ENCODE data around the gene MTUS2. TPM values are rescaled to one million over a fixed set of nuclear protein-coding genes. Genes with fewer than 3 reads are reported as not detected.
"Not testable (repeated sequence)": the region's sequence is repeated elsewhere in the genome, so short reads cannot be mapped to it uniquely, and the experiment has no call there.

MTUS2 gene
- total RNA-seq, 1 experiment from 2014 or later, result not detected

DNA sequence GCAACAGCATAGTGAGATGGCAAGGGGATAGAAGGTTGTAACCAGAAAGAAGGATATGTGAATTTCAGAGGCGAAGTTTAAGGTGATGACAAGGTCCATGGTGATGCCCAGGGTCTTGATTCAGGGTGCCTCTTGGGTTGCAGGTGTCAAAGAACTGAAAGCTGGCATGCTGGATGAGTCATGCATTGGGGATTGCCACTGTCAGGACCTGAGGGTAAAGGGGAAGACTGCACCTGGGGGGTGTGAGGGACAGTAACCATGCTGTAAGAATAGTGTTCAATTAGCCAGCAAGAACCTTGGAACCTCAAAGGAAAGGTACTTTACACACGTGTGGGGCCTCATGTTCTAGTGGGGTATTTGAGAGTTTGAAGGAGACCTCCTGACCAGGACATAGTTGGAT, 495.7 kb downstream of the MTUS2 start:
- DNase-seq (ENCODE audit: low read depth), result no peak

DNA sequence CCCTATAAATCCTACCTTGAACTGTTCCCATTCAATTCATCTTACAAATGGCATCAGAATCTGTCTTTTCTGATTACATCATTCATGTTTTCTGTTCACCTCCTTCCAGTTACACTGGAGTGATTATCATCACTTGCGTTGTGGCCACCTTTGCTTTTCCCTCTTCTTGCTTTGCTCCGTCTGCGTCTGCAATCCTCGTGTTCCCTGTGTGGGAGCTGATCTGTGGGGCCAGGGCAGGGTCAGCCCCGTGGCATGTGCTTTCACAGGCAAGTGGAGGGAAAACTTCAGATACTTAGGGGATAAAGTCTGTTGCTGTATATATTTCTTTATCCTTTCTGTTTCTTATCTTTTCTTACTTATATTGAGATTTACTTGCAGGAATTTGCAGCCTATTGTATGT, 497.7 kb downstream of the MTUS2 start:
- no peak for DNase-seq (ENCODE audit: low read depth)

DNA sequence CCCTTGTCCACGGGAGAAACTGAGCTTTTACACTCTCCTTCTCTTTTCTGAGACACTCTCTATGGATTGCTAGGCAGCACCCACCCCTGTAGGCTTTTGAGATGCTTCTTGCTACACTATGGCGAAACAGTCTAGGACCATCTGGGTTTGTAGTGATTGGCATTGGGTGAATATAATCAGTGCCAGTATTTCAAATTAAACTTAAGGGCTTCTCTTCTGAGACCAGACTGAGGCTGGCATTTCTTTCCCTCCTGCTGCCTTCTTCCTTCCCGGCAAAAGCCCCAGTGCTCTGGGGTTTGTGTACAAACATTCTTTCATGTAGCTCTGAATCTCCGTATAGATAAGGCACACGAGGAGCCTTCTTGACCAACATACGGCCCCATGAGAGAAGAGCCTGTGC, 498.6 kb downstream of the MTUS2 start:
- DNase-seq (ENCODE audit: low read depth), result no peak

DNA sequence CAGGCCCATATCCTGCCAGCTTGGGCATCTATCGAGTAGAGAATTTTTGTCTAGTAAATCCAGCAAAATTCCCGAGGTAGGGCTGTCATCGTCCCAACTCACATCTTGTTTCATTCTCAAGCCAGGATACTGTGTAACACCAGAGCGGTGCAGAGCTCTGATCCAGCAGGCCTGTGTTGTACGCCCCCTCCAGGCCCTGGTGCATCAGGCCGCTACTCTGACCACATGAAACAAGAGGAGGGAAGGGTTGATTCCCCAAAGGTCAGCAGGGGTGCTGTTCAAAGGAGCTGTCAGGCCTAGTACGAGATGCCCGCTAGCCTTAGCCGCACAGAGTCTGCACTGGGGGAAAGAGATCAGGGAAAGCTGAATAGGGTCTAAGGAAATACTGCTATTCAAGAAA, 499.3 kb downstream of the MTUS2 start:
- peak; percentile 2 for DNase-seq (ENCODE audit: low read depth)

DNA sequence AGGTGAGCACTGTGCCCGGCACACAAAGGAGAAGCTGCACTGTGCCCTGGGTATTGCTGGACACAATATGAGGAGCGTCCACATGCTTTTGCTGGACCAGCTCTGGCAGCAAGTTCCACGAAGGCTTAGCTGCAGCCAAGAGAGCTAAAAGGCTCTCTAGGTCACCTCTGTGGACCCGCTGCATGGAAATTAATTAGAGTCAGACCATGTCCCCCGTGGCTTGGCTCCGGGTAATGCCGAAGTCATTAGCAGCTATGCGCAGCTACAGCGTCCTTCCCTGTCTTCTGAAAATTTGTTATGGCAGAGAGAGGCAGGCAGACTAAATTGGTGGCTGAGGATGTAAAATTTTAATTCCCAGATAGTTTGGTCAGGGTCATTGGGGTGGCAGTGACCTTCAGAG, 503.8 kb downstream of the MTUS2 start:
- no peak for DNase-seq (ENCODE audit: low read depth)

DNA sequence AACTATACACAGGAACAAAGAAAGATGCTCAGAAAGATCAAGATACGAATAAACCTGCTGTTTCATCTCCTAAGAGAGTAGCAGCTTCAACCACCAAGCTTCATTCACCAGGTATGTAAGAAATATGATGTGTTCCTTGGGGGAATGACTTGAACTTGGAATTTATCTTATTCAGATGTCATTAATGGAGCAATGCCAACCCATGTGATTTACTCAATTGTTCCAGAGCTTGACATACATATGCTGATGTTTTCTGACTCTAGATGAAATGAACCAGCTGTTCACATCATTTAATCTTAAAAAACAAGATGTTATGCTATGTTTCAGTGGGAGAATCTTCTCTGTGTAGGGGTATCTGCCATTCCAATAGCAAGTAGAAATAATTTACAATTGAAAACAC, 504.5 kb downstream of the MTUS2 start:
- no peak for DNase-seq (ENCODE audit: low read depth)

DNA sequence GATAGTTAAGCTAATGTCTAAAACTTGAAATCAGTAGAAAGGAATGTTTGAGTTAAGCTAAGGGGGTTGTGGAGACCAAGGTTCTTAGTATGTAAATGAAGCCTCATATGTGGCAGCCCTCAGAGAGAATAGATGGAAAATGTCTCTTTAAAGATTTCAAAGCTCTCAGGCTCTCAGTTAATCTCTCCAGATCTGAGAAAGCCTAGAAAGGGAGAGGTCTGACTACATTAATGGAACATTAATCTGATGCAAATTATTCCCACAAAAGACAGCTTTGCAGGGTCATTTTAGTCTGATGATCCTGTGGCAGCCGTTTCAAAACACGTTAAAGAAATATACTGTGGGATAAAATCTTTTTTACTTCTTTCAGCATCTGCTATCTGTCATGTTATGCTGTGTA, 508.4 kb downstream of the MTUS2 start:
- DNase-seq (ENCODE audit: low read depth), result no peak

DNA sequence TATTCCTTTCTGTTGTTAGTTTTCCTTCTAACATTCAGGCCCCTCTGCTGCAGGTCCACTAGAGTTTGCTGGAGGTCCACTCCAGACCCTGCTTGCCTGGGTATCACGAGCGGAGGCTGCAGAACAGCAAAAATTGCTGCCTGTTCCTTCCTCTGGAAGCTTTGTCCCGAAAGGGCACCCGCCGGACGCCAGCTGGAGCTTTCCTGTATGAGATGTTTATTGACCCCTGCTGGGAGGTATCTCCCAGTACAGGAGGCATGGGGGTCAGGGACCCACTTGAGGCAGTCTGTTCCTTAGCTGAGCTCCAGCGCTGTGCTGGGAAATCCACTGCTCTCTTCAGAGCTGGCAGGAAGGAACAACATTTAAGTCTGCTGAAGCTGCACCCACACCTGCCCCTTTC, 516.2 kb downstream of the MTUS2 start:
- DNase-seq (ENCODE audit: low read depth), result no peak

DNA sequence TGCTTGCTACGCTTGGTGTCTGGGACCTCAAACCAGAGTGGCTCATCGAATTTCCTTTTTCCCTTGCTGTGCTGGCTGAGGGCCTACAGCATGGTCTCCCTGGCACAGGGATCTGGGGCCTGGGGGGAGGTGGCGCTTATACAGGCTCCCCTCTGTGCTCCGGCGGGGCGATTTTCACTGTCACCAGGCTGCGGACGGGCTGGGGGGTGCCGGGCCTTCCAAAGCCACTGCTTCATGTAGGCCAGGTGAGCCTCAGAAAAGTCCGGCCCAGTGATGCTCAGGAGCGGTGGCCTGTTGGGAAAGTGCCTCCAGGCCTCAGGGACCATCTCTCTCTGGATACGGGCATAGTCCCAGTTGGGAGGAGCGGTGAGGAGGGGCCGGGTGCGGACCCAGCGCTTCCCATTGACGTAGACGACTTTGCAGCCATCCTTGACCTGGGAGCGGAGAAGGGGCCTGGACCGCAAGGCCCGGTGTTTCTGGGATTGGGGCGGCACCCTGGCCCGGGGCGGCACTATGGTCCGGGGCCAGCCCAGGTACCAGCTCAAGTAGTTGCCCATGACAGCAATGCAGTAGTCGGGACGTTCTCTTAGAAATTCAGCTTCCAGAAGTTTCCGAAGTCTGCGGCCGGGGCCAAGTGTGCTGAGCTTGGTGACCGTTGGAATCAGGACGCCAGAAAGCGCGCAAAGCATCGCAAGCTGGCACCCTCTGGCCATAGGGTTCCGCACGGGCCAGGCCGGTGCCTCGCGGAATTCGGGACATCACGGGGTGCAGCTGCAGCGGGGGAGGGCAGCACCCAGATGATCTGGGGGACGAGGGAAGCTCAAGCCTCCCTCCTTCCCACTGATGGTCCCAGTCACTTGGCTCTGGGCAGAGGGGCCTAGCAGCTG, 519.5 kb downstream of the MTUS2 start:
- DNase-seq (ENCODE audit: low read depth), result no peak

DNA sequence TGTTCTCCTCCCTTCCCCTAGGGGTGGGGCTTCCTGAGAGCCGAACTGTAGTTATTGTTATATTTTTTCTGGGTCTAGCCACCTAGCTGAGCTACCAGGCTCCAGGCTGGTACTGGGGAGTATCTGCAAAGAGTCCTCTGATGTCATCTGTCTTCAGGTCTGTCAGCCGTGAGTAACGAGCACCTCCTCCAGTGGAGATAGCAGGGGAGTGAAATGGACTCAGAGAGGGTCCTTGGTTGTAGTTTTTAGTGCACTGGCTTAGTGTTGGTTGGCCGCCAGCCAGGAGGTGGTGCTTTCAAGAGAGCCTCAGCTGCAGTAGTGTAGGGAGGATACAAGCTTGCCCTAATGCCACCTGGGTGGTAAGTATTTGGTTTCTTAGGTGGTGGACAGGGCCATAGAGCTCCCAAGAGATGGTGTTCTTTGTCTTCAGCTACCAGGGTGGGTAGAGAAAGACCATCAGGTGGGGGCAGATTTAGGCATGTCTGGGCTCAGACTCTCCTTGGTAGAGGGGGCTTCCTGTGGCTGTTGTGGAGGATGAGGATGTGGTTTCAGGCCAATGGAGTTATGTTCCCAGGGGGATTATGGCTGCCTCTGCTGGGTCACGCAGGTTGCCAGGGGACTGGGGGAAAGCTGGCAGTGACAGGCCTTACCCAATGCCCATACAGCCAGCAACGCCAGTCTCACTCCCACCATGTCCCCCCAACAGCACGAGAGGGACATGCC, 525.9 kb downstream of the MTUS2 start:
- not testable (repeated sequence) for DNase-seq (ENCODE audit: low read depth)

DNA sequence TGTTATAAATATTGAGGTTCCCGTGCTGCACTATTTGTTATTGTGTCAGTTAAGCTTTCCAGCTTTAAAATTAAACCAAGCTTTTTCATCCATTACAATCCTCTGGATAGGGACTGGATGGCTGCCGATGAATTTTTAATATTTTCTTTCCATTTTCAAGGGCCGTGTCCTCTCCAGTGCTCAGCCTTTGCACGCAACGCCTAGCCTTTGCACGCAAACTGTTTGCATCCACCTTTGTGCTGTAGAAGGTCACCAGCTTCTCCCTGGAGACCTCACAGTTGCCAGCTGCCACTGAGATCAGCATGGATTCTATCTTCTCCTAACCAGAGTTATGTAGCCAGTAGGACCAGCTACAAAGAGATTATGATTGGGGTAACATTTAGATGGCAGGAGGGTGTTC, 534.9 kb downstream of the MTUS2 start:
- no peak for DNase-seq (ENCODE audit: low read depth)

DNA sequence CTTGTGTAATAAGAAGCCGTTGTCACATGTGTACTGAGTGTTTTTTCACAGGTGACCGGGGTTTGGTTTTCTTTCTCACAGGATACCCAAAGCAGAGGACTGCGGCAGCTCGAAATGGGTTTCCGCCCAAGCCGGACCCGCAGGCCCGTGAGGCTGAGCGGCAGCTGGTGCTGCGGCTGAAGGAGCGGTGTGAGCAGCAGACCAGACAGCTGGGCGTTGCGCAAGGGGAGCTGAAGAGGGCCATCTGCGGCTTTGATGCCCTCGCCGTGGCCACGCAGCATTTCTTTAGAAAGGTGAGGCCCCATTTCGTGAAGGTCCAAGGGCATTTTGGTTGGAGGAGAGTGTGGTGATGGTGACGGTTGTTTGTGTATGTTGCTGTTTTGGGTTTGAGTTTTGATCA, 539.0 kb downstream of the MTUS2 start:
- DNase-seq (ENCODE audit: low read depth), result peak; percentile 10

DNA sequence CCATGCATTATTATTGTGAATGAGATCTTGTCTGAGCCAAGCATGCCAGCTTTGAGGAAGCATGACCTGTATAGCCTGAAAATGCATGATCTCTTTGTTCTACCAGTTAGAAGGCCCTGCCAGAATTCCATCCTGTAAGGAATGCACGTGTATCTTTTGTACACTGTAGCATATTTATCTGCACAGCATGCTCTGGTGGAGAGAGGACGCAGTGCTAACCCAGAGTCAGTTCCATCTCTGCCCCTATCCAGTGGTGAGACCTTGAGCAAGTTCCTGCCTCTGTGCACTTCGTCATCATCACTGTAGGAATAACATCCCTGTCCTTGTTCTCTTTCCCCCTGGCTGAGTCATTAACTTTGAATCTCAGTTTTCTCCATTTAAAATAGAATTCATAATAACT, 541.6 kb downstream of the MTUS2 start:
- no peak for DNase-seq (ENCODE audit: low read depth)

DNA sequence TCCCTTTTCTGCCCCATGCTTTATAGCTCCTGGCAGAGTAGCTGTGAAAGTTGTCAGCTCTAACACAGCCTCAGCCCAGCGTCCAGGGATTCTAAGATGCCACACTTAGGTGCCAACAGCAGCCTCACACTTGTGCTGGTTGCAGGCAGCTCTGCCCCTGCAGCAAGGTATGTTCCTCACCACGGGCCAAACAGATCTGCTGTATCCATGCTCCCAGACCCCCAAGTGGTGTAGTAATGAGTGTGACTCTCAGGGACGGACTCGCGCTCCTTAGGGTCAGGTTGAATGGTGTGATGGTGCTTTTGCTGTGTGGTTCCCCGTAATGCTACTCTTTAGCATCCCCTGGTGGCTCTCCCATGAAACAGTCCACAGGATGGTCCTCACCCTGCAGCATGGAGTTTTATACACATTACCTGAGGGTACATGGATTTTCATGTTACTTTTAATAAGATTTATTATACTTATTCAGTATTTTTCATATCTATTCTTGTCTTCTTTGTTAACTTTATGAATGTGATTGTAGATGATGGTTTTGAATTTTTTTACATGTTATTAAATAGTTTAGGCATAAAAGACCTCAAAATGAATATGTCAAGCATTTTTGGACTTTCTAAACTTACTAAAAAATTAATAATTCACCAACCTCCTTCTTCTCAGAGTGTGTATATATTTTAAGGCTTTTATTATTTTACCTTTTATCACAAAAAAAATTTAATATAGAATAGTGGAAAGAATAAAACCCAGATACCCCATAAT, 542.9 kb downstream of the MTUS2 start:
- DNase-seq (ENCODE audit: low read depth), result peak; percentile 31

DNA sequence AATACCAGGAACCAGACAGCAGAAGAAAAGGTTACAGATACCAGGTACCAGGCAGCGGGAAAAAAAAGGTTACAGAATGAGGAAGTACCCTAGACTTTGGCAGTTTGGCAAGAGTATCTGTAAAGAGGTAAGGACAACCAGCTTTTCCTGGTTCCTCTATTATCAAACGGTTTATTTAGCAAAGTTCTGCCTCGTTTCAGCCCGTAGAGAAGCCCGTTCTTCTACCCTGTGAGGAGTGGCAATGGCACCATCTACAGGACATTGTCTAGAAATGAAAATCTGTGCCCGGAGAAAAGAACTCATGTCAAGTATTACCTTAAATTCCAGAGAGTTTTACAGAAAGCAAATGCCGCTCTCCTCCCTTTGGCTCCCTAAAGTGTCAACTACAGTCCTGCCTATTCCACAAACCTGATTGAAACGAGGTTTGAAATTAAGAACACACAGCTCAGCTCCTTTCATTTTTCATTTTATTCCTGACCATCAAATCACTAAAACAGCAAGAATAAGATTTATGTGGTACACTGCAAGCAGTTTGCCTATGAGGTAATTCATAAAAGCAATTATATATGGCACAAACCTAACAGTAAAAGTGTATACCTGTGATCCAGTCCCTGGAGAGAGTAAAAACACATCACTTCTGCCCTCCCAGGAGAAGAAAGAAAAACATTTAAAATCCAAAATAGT, 549.1 kb downstream of the MTUS2 start:
- DNase-seq (ENCODE audit: low read depth), result peak; percentile 37

DNA sequence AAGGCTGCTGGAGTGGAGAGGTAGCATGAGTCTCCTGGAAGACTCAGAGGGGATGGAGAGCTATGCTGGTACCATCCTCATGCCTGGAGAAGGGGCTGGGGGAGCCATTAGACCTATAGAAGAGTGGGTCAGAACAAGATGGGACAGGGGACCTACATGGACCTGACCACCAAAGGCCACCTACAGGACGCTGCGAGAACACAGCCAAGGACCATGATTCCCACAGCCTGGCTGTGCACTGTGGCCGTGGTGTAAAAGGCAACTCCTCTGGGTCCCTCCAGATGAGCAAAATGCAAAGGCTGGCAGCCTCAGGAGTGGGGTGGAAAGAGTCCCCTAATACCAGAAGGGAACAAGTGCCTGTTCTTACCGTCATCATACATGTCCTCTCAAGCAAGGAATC, 559.1 kb downstream of the MTUS2 start:
- no peak for DNase-seq (ENCODE audit: low read depth)

DNA sequence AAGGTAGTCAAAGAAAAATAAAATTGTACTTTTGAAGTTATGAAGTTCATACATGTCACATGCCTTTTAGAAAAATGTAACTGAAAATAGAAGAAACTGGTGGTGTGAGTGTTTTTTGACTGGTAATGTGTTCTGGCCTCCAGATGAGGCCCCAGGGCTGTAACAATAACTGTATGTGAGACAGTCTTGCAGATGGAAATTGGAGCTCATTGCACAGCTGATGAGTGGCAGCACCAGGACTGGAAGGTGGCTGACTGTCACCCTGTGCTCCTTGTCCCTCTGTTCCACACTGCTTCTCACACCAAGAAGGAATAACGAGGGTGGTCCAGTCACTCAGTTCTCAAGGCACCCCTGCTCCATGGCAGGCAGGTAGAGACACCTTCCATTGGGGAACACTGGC, 559.7 kb downstream of the MTUS2 start:
- DNase-seq (ENCODE audit: low read depth), result no peak

DNA sequence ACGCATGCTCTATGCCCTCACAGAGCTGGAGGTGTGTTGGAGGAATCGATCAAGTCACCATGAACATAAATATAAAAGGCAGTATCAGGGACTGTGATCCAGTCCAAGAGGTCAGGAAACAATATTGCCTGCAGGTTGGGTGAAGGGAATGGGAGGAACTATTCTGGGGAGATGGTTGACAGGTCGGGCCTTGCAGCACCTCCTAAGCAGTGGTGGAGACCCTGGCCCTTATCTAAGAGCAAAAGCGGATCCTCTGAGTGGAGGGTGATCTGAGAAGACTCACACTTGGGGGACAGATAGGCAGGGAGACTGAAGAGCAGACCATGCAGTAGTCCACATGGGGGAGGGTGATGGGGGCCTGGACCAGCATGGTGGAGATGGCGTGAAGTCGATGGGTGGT, 561.9 kb downstream of the MTUS2 start:
- no peak for DNase-seq (ENCODE audit: low read depth)

DNA sequence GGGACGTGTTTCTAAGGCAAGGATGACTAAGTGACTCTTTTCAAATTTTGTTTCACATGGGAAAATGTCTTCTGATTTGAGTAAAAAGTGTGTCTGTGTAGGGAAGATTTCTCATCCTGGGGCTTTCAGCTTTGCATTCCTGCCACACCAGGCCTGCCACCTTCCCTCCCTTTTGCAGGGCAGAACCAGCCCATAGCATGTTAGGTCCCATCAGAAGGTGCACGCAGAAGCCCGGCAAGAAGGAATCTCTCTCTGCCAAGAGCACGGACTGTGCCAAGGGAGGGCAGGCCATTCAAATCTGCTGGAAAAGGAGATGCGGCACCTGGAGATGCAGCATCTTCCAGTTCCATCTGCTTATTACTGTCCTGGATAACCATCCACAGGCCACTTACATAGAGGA, 563.3 kb downstream of the MTUS2 start:
- no peak for DNase-seq (ENCODE audit: low read depth)

DNA sequence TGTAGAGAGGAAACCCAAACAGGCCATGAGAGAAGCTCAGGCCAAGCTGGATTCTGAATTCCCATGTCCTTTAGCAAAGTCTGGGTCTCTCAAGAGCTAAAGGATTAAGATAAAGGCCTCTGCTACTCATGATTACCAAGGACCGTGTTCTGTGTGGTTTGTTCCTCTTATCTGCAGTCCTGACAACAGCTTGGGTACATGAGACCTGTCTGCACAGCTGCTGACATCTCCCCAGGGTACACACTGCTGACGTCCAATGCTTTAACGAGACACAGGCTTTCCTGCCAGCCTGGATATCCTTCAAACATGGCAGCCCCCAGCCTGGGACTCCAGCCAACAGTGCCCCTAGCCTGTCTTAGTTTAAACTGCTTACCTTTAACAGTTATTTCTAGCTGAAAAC, 564.3 kb downstream of the MTUS2 start:
- no peak for DNase-seq (ENCODE audit: low read depth)

DNA sequence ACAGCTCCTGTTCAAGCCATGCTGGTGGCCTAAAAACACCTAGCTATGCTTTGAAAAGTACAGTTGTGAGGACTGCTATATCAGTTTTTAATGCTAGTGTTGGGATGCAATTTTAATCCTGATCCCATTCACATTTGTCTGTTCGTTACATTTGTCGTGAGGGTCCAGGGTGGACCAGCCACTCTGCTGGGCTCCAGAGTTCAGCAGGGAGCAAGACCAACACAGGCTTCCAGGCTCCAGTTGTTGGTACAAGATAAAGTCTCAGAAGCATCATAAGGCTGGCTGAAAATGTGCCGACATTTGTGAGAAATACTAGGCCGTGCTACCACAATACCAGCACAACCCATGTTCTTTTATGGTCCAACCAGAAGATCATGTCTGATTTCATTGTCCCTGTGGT, 564.7 kb downstream of the MTUS2 start:
- no peak for DNase-seq (ENCODE audit: low read depth)

DNA sequence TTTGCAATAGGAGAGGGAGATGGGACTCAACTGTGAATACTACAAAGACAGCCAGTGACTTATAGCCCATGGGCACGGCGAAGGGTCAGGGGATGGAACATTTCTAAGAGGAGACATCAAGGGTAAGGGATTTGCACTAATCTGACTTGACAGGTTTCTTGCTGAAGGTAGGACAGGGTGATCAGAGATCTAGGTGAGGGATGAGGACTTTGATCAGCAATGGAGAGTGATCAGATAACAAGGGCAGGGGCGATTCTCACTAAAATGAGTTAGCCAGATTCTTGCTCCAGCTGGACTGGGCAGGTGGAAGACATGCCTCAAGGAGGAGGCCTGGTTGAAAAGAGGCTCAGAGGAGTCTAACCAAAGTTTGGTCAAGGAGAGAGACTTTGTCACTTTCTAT, 566.1 kb downstream of the MTUS2 start:
- DNase-seq (ENCODE audit: low read depth), result no peak

Measured in LHCN-M2 (cell line).